GM19328 (cell line): ENCODE data around the gene CPO.
A peak's percentile ranks its signal among the peaks of the same experiment; 100 is the strongest.
"Not testable (repeated sequence)": the region's sequence is repeated elsewhere in the genome, so short reads cannot be mapped to it uniquely, and the experiment has no call there.

ENCODE experiments used
- ATAC-seq: cut with Tn5 transposase; IDR thresholded peaks from one replicate; pipeline ENCODE4 v1.9.1; 2021; ENCODE audit warnings: mild to moderate bottlenecking, moderate library complexity; ENCODE audit not compliant: unreplicated experiment

CPO gene

GRCh38 chr2:206939340-206939739, at the start of gene CPO:
TSS of gene CPO (plus strand) at chr2:206939518. CDS start at chr2:206939600, 82 bp downstream.
- ATAC-seq, result no peak

GRCh38 chr2:206890179-206890578, 49.1 kb upstream of the CPO start:
- no peak for ATAC-seq

GRCh38 chr2:206890926-206891325, 48.4 kb upstream of the CPO start:
- no peak for ATAC-seq

GRCh38 chr2:206915121-206915520, 24.2 kb upstream of the CPO start:
- ATAC-seq, result peak; percentile 57

- ATAC-seq, result no peak
Measured at GRCh38 chr2:206918263-206918662, 21.1 kb upstream of the CPO start.

- ATAC-seq, result no peak
Measured at GRCh38 chr2:206920310-206920709, 19.0 kb upstream of the CPO start.

- ATAC-seq, result no peak
Measured at GRCh38 chr2:206920951-206921350, 18.4 kb upstream of the CPO start.

- ATAC-seq, result no peak
Measured at GRCh38 chr2:206921529-206921928, 17.8 kb upstream of the CPO start.

- ATAC-seq, result no peak
Measured at GRCh38 chr2:206935991-206936842, 3.1 kb upstream of the CPO start.

GRCh38 chr2:206936843-206937230, 2.5 kb upstream of the CPO start:
- no peak for ATAC-seq

GRCh38 chr2:206937555-206937954, 1.8 kb upstream of the CPO start:
- ATAC-seq, result peak; percentile 85

- no peak for ATAC-seq
Measured at GRCh38 chr2:206940546-206940945, 1.2 kb downstream of the CPO start.

GRCh38 chr2:206942592-206943478, 3.5 kb downstream of the CPO start:
- no peak for ATAC-seq

- not testable (repeated sequence) for ATAC-seq
Measured at GRCh38 chr2:206953404-206953803, 14.1 kb downstream of the CPO start.

GRCh38 chr2:206955253-206955652, 15.9 kb downstream of the CPO start:
- ATAC-seq, result no peak

- no peak for ATAC-seq
Measured at GRCh38 chr2:206958261-206958660, 18.9 kb downstream of the CPO start.

- no peak for ATAC-seq
Measured at GRCh38 chr2:206962966-206963365, 23.6 kb downstream of the CPO start.

- no peak for ATAC-seq
Measured at GRCh38 chr2:206968134-206969086, 29.1 kb downstream of the CPO start.

GRCh38 chr2:206969192-206969591, 29.9 kb downstream of the CPO start:
- no peak for ATAC-seq

GRCh38 chr2:206970589-206971360, 31.5 kb downstream of the CPO start:
- no peak for ATAC-seq
